ENCODE measurements around the gene QPCTL. TPM values are rescaled to one million over a fixed set of nuclear protein-coding genes. Genes with fewer than 3 reads are reported as not detected.

The QPCTL gene
- total and polyA plus RNA-seq, 9 of the 15 experiments (the other 6 are each of a cell fraction or from before 2014, with no cell fraction given) = 0.99 to 31.3 (median 12.7) TPM

DNA sequence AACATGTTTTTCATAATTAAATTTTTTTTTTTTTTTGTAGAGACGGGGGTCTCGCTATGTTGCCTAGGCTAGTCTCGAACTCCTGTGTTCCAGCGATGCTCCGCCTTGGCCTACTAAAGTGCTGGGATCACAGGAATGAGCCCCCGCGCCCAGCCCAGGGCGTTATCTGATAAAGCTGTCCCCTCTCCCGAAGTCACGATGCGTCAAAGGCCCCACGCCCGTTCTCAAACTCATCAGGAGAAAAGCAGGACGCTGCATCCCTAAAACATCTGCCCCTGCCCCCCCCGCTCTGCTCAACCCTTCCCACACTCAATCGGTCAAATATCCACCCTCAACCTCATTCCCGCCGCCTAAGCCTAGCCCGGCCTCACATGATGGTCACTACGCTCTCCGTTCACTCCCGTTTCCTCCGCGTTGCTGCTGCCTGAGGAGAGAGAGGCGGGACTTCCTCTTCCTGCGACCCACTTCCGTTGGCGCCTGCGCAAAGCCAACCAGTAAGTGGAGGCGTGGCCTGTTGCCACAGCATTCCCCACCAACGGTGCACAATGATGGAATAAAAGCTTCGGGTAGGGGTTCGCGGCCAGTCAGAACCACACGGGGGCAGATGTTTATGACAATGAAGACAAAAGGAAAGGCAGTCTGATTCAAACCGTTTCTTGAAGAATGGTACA, 815 bp upstream of the QPCTL start, which contains the start of gene SNRPD2 (continued):
- no peak for TF ChIP-seq RFX5 (IDR thresholded peaks at IDR 0.05; ENCODE audit: low read depth, low read length)
- TF ChIP-seq, protein P1, sequence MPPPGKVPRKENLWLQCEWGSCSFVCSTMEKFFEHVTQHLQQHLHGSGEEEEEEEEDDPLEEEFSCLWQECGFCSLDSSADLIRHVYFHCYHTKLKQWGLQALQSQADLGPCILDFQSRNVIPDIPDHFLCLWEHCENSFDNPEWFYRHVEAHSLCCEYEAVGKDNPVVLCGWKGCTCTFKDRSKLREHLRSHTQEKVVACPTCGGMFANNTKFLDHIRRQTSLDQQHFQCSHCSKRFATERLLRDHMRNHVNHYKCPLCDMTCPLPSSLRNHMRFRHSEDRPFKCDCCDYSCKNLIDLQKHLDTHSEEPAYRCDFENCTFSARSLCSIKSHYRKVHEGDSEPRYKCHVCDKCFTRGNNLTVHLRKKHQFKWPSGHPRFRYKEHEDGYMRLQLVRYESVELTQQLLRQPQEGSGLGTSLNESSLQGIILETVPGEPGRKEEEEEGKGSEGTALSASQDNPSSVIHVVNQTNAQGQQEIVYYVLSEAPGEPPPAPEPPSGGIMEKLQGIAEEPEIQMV (tag; conservative IDR thresholded peaks at IDR 0.05; ENCODE audit: low read depth) = no peak
- peak; percentile 68 for TF ChIP-seq CXXC5 (CRISPR knock-in tag; IDR thresholded peaks at IDR 0.05)
- no peak for TF ChIP-seq BRD4 (IDR thresholded peaks at IDR 0.05)
- TF ChIP-seq ZBTB17 (CRISPR knock-in tag; IDR thresholded peaks at IDR 0.05) = no peak
- no peak for TF ChIP-seq ZNF583 (CRISPR knock-in tag; IDR thresholded peaks at IDR 0.05)
- no peak for TF ChIP-seq SREBF2 (CRISPR knock-in tag; IDR thresholded peaks at IDR 0.05)
- TF ChIP-seq ZNF124 (CRISPR knock-in tag; IDR thresholded peaks at IDR 0.05) = no peak
- TF ChIP-seq, protein P2, sequence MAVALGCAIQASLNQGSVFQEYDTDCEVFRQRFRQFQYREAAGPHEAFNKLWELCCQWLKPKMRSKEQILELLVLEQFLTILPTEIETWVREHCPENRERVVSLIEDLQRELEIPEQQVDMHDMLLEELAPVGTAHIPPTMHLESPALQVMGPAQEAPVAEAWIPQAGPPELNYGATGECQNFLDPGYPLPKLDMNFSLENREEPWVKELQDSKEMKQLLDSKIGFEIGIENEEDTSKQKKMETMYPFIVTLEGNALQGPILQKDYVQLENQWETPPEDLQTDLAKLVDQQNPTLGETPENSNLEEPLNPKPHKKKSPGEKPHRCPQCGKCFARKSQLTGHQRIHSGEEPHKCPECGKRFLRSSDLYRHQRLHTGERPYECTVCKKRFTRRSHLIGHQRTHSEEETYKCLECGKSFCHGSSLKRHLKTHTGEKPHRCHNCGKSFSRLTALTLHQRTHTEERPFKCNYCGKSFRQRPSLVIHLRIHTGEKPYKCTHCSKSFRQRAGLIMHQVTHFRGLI (CRISPR knock-in tag; IDR thresholded peaks at IDR 0.05) = no peak
- no peak for TF ChIP-seq RBM25 (IDR thresholded peaks at IDR 0.05; ENCODE audit: low read depth, low read length, severe bottlenecking)
- TF ChIP-seq NR1H2 (CRISPR knock-in tag; IDR thresholded peaks at IDR 0.05) = no peak
- TF ChIP-seq ZFP30 (CRISPR knock-in tag; IDR thresholded peaks at IDR 0.05; ENCODE audit: borderline replicate concordance) = no peak
- TF ChIP-seq ZNF12 (CRISPR knock-in tag; IDR thresholded peaks at IDR 0.05) = no peak; the same call in 1 of the 2 replicates
- TF ChIP-seq ARID1B (IDR thresholded peaks at IDR 0.05) = peak; percentile 54
- no peak for TF ChIP-seq U2AF1 (optimal IDR thresholded peaks at IDR 0.05; ENCODE audit: low read depth, low read length)
- TF ChIP-seq RCOR1 (IDR thresholded peaks at IDR 0.05; ENCODE audit: borderline replicate concordance in 1 of 2, low read depth in 2 of 2, low read length in 2 of 2) = 0 out of 4 replicates have a peak, but pooled peaks of 1 of the 2 experiments have one; percentile 37
- TF ChIP-seq, protein P3, sequence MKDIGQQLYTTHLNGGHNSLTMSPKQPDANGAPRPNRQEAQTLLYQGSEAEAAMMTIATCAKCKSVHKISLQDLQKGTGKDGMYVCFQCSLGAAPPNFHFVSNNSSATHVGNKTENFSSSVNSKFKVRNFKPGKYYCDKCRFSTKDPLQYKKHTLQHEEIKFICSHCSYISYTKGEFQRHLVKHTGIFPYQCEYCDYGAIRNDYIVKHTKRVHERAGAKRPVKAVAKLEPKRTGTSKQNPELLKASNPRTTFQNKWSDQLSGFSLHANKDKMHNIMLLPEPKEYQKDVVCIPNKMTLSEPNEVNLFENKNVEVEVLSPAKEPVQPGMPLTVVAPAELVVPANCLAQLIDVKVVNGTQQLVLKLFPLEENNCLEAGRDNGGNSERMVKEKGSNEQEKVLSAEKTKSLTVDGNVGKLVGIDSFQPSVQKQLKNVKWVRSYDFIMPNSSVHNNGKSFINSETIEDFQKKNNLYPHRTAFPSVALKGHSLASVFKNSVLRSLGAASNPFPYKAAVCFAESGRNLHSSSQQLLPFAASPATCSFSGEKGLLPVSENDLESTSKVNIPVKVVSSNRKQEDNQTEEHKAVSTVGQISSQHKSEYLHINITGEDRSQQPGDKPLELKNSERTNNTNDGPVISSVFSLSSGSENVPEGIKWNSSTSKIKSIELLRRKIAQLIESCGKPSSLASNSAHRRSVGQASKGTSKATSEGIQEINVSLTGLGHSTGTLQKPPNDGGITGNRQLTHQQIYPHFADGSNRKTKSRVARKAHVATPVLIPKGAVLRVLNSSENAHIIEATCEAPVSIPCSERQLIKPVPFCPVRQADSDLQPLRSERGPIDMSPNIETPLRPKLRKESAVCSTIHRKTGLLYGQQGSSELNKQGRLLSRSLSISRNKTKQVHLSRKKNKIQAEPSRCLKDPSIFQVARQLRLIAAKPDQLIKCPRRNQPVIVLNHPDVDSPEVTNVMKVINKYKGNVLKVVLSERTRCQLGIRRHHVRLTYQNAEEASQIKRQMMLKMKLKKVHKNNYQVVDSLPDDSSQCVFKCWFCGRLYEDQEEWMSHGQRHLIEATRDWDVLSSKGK (CRISPR knock-in tag; IDR thresholded peaks at IDR 0.05) = no peak
- TF ChIP-seq, protein P4, sequence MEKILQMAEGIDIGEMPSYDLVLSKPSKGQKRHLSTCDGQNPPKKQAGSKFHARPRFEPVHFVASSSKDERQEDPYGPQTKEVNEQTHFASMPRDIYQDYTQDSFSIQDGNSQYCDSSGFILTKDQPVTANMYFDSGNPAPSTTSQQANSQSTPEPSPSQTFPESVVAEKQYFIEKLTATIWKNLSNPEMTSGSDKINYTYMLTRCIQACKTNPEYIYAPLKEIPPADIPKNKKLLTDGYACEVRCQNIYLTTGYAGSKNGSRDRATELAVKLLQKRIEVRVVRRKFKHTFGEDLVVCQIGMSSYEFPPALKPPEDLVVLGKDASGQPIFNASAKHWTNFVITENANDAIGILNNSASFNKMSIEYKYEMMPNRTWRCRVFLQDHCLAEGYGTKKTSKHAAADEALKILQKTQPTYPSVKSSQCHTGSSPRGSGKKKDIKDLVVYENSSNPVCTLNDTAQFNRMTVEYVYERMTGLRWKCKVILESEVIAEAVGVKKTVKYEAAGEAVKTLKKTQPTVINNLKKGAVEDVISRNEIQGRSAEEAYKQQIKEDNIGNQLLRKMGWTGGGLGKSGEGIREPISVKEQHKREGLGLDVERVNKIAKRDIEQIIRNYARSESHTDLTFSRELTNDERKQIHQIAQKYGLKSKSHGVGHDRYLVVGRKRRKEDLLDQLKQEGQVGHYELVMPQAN (IDR thresholded peaks at IDR 0.05; ENCODE audit: borderline replicate concordance) = peak; percentile 97
- TF ChIP-seq TCF7 (IDR thresholded peaks at IDR 0.05; ENCODE audit: borderline replicate concordance) = no peak
- TF ChIP-seq SP1 (CRISPR knock-in tag; IDR thresholded peaks at IDR 0.05) = no peak

Data from K562 (cell line).